Measurements from ENCODE around the gene DNASE1L2.

Gene DNASE1L2

DNA sequence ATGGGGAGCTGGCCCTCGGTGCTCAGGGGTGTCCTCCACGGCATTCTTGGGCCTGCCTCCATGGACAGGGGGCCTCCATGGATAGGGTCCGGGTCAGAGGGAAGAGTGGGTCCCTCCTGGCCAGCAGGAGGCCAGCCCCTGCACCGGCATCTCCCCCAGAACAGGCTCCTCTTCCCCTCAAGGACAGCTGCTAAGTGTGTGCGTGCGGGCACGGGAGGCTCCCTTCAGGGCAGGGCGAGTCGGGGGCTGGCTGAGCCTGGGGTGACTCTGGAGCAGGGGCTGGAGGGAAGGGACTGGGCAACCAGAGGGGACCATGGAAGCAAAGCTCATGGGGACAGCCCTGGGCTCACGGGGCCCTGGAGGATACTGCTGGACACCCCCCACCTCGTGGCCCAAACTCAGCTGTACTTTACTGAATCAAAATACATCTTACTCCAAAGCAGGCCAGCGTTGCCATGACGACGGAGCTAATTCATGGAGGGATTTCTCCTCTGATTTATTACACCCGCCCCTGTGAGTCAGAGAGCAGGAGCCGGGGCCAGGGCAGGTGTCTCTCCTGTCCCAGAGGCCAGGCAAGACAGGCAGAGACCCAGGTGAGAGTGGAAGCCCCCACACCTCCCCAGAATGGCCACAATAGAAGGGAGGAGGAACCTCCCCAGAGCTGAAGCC, 41.9 kb upstream of the DNASE1L2 start:
- Histone ChIP-seq H3K9ac (ENCODE audit: insufficient read length) (no peak overlapping the region), H3K9me3 (ENCODE audit: low read depth, low read length) (no peaks in the 10 kb centered on the region), H3K27ac (no peak overlapping the region), H3K36me3 (ENCODE audit: insufficient read depth, low read length) (no peaks in the 10 kb centered on the region), H3K4me3 (no peak overlapping the region)
- TF ChIP-seq POLR2AphosphoS5 (IDR thresholded peaks at IDR 0.05; ENCODE audit: borderline replicate concordance, low read depth, low read length) (no peak), FOXP2 (optimal IDR thresholded peaks at IDR 0.05; ENCODE audit: control extremely low read depth, extremely low read length, insufficient read depth) (no peak)
- no peak for DNase-seq (ENCODE audit: low read depth, low spot score)

GRCh38 chr16:2194852-2195321, 41.4 kb upstream of the DNASE1L2 start:
- no peak for TF ChIP-seq FOXP2 (optimal IDR thresholded peaks at IDR 0.05; ENCODE audit: control extremely low read depth, extremely low read length, insufficient read depth)
- Histone ChIP-seq H3K9ac (ENCODE audit: insufficient read length) (no peak overlapping the region), H3K27ac (no peak overlapping the region), H3K36me3 (ENCODE audit: insufficient read depth, low read length) (no peaks in the 10 kb centered on the region), H3K4me3 (no peak overlapping the region), H3K9me3 (ENCODE audit: low read depth, low read length) (no peaks in the 10 kb centered on the region)
- DNase-seq (ENCODE audit: low read depth, low spot score), result no peak

DNA sequence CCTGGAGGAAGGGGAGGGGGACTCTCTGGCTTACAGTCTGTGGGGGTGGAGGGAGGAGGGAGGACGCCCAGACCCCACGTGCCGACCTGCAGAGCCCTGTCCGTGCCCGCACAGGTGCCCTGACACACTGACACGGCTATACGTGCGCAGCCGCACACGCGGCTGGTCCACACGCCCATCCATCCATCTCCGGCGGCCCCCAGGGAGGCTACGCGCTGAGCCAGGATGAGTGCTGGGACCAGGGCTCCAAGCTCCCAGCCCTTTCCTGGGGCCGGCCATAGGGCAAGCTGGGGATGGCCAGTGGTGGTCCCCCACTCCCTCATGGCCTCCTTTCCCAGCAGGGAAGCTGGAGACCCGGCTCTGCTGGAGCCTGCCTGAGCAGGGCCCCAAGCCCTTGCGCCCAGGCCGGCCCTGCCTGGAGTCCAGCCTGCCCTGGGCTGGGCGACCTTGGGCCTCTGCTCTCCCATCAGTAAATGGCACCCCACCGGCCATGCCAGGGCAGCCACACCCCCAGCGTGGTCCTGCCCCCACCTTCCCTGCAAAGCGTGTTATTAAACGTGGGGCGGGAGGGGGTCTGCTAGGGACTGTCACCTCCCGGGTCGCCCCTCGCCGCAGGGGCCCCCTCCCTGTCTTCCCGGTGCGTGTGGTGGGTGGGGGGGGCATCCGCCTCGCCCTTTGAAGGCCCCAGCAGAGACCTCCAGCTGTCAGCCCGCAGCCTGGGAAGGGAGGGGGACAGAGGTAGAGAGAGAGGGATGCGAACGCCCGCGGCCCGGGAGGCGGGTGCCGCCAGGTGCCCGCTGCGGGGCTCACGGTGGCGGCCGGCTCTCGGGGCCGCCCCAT, 40.7 kb upstream of the DNASE1L2 start:
- Histone ChIP-seq H3K4me3 (peak overlapping the region; percentile 64), H3K9ac (ENCODE audit: insufficient read length) (no peak overlapping the region), H3K36me3 (ENCODE audit: insufficient read depth, low read length) (no peaks in the 10 kb centered on the region), H3K27ac (no peak overlapping the region), H3K9me3 (ENCODE audit: low read depth, low read length) (no peaks in the 10 kb centered on the region)
- TF ChIP-seq POLR2AphosphoS5 (IDR thresholded peaks at IDR 0.05; ENCODE audit: borderline replicate concordance, low read depth, low read length) (no peak), FOXP2 (optimal IDR thresholded peaks at IDR 0.05; ENCODE audit: control extremely low read depth, extremely low read length, insufficient read depth) (no peak), EZH2 (IDR thresholded peaks at IDR 0.05) (no peak)
- no peak for DNase-seq (ENCODE audit: low read depth, low spot score)

- H3K9ac ChIP-seq (ENCODE audit: insufficient read length), result no peak within 1 kb of the TSS
These were observed 39.9 kb upstream of the DNASE1L2 start, which contains the start of gene CASKIN1 for GRCh38 chr16:2196162-2196980. CASKIN1 (minus strand) TSS chr16:2196605; CDS start chr16:2196432, 173 bp downstream.

GRCh38 chr16:2196981-2197511, 39.2 kb upstream of the DNASE1L2 start:
- Histone ChIP-seq H3K9ac (ENCODE audit: insufficient read length) (no peak overlapping the region), H3K27ac (no peak overlapping the region), H3K9me3 (ENCODE audit: low read depth, low read length) (no peaks in the 10 kb centered on the region), H3K36me3 (ENCODE audit: insufficient read depth, low read length) (no peaks in the 10 kb centered on the region), H3K4me3 (peak overlapping the region; percentile 48; the same call in 1 of the 2 replicates)
- TF ChIP-seq EZH2 (IDR thresholded peaks at IDR 0.05) (no peak), POLR2AphosphoS5 (IDR thresholded peaks at IDR 0.05; ENCODE audit: borderline replicate concordance, low read depth, low read length) (no peak), FOXP2 (optimal IDR thresholded peaks at IDR 0.05; ENCODE audit: control extremely low read depth, extremely low read length, insufficient read depth) (no peak)
- DNase-seq (ENCODE audit: low read depth, low spot score), result no peak

More at GRCh38 chr16:2196162-2196980, 39.9 kb upstream of the DNASE1L2 start, which contains the start of gene CASKIN1:
- DNase-seq (ENCODE audit: low read depth, low spot score), result no peak
- Histone ChIP-seq H3K27ac (no peak within 1 kb of the TSS), H3K4me3 (peak within 1 kb of the TSS; percentile 64), H3K36me3 (ENCODE audit: insufficient read depth, low read length) (no peaks in the 10 kb centered on the region), H3K9me3 (ENCODE audit: low read depth, low read length) (no peaks in the 10 kb centered on the region)
- TF ChIP-seq POLR2AphosphoS5 (IDR thresholded peaks at IDR 0.05; ENCODE audit: borderline replicate concordance, low read depth, low read length) (no peak), FOXP2 (optimal IDR thresholded peaks at IDR 0.05; ENCODE audit: control extremely low read depth, extremely low read length, insufficient read depth) (no peak), EZH2 (IDR thresholded peaks at IDR 0.05) (no peak)

- no peaks in the 10 kb centered on the region for H3K36me3 ChIP-seq (ENCODE audit: insufficient read depth, low read length)
- H3K9ac ChIP-seq (ENCODE audit: insufficient read length), result no peak overlapping the region
- no peak overlapping the region for H3K4me3 ChIP-seq
- TF ChIP-seq POLR2AphosphoS5 (IDR thresholded peaks at IDR 0.05; ENCODE audit: borderline replicate concordance, low read depth, low read length) (no peak), EZH2 (IDR thresholded peaks at IDR 0.05) (no peak), FOXP2 (optimal IDR thresholded peaks at IDR 0.05; ENCODE audit: control extremely low read depth, extremely low read length, insufficient read depth) (no peak)
- H3K9me3 ChIP-seq (ENCODE audit: low read depth, low read length), result no peaks in the 10 kb centered on the region
- DNase-seq (ENCODE audit: low read depth, low spot score), result no peak
- H3K27ac ChIP-seq, result no peak overlapping the region
These were observed 38.5 kb upstream of the DNASE1L2 start for GRCh38 chr16:2197765-2198164.

DNA sequence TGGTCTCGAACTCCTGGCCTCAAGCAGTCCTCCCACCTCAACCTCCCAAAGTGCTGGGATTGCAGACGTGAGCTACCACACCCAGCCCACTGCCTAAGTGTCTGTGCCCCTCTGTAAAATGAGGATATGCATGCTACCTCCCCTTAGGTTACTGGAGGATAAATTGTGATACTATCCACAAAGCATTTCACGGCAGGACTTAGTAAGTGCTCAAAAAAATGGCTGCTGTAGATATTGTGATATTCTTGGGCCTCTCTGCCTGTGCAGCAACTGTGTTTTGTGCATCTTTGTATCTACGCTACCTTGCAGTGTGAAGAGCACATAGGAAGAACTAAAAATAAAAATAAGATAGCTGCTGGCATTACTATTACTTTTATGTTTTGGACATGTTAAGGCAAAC, 38.0 kb upstream of the DNASE1L2 start:
- Histone ChIP-seq H3K9ac (ENCODE audit: insufficient read length) (no peak overlapping the region), H3K9me3 (ENCODE audit: low read depth, low read length) (no peaks in the 10 kb centered on the region), H3K27ac (no peak overlapping the region), H3K36me3 (ENCODE audit: insufficient read depth, low read length) (no peaks in the 10 kb centered on the region), H3K4me3 (no peak overlapping the region)
- DNase-seq (ENCODE audit: low read depth, low spot score), result no peak
- TF ChIP-seq EZH2 (IDR thresholded peaks at IDR 0.05) (no peak), FOXP2 (optimal IDR thresholded peaks at IDR 0.05; ENCODE audit: control extremely low read depth, extremely low read length, insufficient read depth) (no peak), POLR2AphosphoS5 (IDR thresholded peaks at IDR 0.05; ENCODE audit: borderline replicate concordance, low read depth, low read length) (no peak)

Data from SK-N-MC (cell line).